ENCODE results near the gene JHY.

JHY gene

GRCh38 chr11:122888162-122888561 is 5.6 kb downstream of the JHY start:
- DNase-seq (ENCODE audit: low read depth): no peak
- TF ChIP-seq CTCF (IDR thresholded peaks at IDR 0.05; ENCODE audit: insufficient read depth, low read depth, low read length, missing control alignments): no peak
- no peak overlapping the region for H3K4me3 ChIP-seq (ENCODE audit: low read length)

GRCh38 chr11:122893131-122893530 is 10.6 kb downstream of the JHY start:
- peak; percentile 56 for DNase-seq (ENCODE audit: low read depth)
- H3K4me3 ChIP-seq (ENCODE audit: low read length): no peak overlapping the region
- no peak for TF ChIP-seq CTCF (IDR thresholded peaks at IDR 0.05; ENCODE audit: insufficient read depth, low read depth, low read length, missing control alignments)

GRCh38 chr11:122895563-122895962 is 13.0 kb downstream of the JHY start:
- no peak for DNase-seq (ENCODE audit: low read depth)
- no peak for TF ChIP-seq CTCF (IDR thresholded peaks at IDR 0.05; ENCODE audit: insufficient read depth, low read depth, low read length, missing control alignments)
- H3K4me3 ChIP-seq (ENCODE audit: low read length): no peak overlapping the region

GRCh38 chr11:122897606-122898210 is 15.1 kb downstream of the JHY start:
- no peak for TF ChIP-seq CTCF (IDR thresholded peaks at IDR 0.05; ENCODE audit: insufficient read depth, low read depth, low read length, missing control alignments)
- DNase-seq (ENCODE audit: low read depth): peak; percentile 39
- no peak overlapping the region for H3K4me3 ChIP-seq (ENCODE audit: low read length)

GRCh38 chr11:122898799-122899198 is 16.2 kb downstream of the JHY start:
- TF ChIP-seq CTCF (IDR thresholded peaks at IDR 0.05; ENCODE audit: insufficient read depth, low read depth, low read length, missing control alignments): no peak
- no peak overlapping the region for H3K4me3 ChIP-seq (ENCODE audit: low read length)
- no peak for DNase-seq (ENCODE audit: low read depth)

GRCh38 chr11:122900587-122901202 is 18.1 kb downstream of the JHY start:
- no peak for DNase-seq (ENCODE audit: low read depth)
- no peak overlapping the region for H3K4me3 ChIP-seq (ENCODE audit: low read length)
- TF ChIP-seq CTCF (IDR thresholded peaks at IDR 0.05; ENCODE audit: insufficient read depth, low read depth, low read length, missing control alignments): no peak

GRCh38 chr11:122902951-122903350 is 20.4 kb downstream of the JHY start:
- no peak for TF ChIP-seq CTCF (IDR thresholded peaks at IDR 0.05; ENCODE audit: insufficient read depth, low read depth, low read length, missing control alignments)
- no peak overlapping the region for H3K4me3 ChIP-seq (ENCODE audit: low read length)
- no peak for DNase-seq (ENCODE audit: low read depth)

All from epithelial cell of esophagus (primary cell).